ENCODE results near the gene RBMS3. TPM values are rescaled to one million over a fixed set of nuclear protein-coding genes. Genes with fewer than 3 reads are reported as not detected.

Gene RBMS3
- total RNA-seq, 5 donors from 2014 or later (not counting 1 experiment from before 2014, with no cell fraction given) = 0.62 to 2.9 (median 1.4) TPM

GRCh38 chr3:29410660-29411405, 130.0 kb downstream of the RBMS3 start:
- Histone ChIP-seq H3K9me3 (no peaks in the 10 kb centered on the region), H3K27me3 (replicated peaks in 1 of 2; ENCODE audit: control insufficient read depth in 2 of 2, extremely low read depth in 1 of 2, insufficient read depth in 2 of 2, low read length in 1 of 2) (no peaks in the 10 kb centered on the region), H3K4me3 (ENCODE audit: control insufficient read depth in 1 of 2, extremely low read depth in 1 of 2, low read length in 1 of 2) (no peak overlapping the region), H3K4me1 (ENCODE audit: control insufficient read depth in 1 of 2, extremely low read depth in 1 of 2, insufficient read depth in 2 of 2, low read length in 2 of 2) (no peaks in the 10 kb centered on the region), H3K27ac (ENCODE audit: low read length) (no peak overlapping the region), H3K36me3 (ENCODE audit: control insufficient read depth in 2 of 2, extremely low read depth in 1 of 2, insufficient read depth in 1 of 2, low read length in 1 of 2) (no peaks in the 10 kb centered on the region)
- Mint-ChIP-seq H3K27ac (no peak overlapping the region), H3K4me3 (no peak overlapping the region), H3K27me3 (no peaks in the 10 kb centered on the region), H3K9me3 (no peaks in the 10 kb centered on the region), H3K36me3 (no peaks in the 10 kb centered on the region), H3K4me1 (no peaks in the 10 kb centered on the region)
- ATAC-seq (replicated peaks in 1 of 4) = no peak
- CTCF ChIA-PET = no interaction called here
- WGBS (ENCODE audit: insufficient coverage) = no CpG with 5 or more reads among the region's 3 CpGs
- POLR2A ChIA-PET = no interaction called here
- no peak for DNase-seq

- Mint-ChIP-seq H3K27ac (no peak overlapping the region), H3K36me3 (no peaks in the 10 kb centered on the region), H3K27me3 (no peaks in the 10 kb centered on the region), H3K9me3 (no peaks in the 10 kb centered on the region), H3K4me1 (no peaks in the 10 kb centered on the region), H3K4me3 (no peak overlapping the region)
- CTCF ChIA-PET = no interaction called here
- no peak for ATAC-seq (replicated peaks in 1 of 4)
- POLR2A ChIA-PET = no interaction called here
- DNase-seq = no peak
- Histone ChIP-seq H3K27ac (ENCODE audit: low read length) (no peak overlapping the region), H3K36me3 (ENCODE audit: control insufficient read depth in 2 of 2, extremely low read depth in 1 of 2, insufficient read depth in 1 of 2, low read length in 1 of 2) (no peaks in the 10 kb centered on the region), H3K4me1 (ENCODE audit: control insufficient read depth in 1 of 2, extremely low read depth in 1 of 2, insufficient read depth in 2 of 2, low read length in 2 of 2) (no peaks in the 10 kb centered on the region), H3K4me3 (ENCODE audit: control insufficient read depth in 1 of 2, extremely low read depth in 1 of 2, low read length in 1 of 2) (no peak overlapping the region), H3K9me3 (no peaks in the 10 kb centered on the region), H3K27me3 (replicated peaks in 1 of 2; ENCODE audit: control insufficient read depth in 2 of 2, extremely low read depth in 1 of 2, insufficient read depth in 2 of 2, low read length in 1 of 2) (no peaks in the 10 kb centered on the region)
- WGBS (ENCODE audit: insufficient coverage) = no CpG with 5 or more reads among the region's 1 CpG
These were observed 131.2 kb downstream of the RBMS3 start for GRCh38 chr3:29412110-29412509.

GRCh38 chr3:29414468-29415224, 133.8 kb downstream of the RBMS3 start:
- Mint-ChIP-seq H3K9me3 (no peaks in the 10 kb centered on the region), H3K4me3 (no peak overlapping the region), H3K27me3 (no peaks in the 10 kb centered on the region), H3K27ac (no peak overlapping the region), H3K4me1 (no peaks in the 10 kb centered on the region), H3K36me3 (no peaks in the 10 kb centered on the region)
- no peaks in the 10 kb centered on the region for H3K4me1 ChIP-seq (ENCODE audit: control insufficient read depth in 1 of 2, extremely low read depth in 1 of 2, insufficient read depth in 2 of 2, low read length in 2 of 2)
- no peaks in the 10 kb centered on the region for H3K36me3 ChIP-seq (ENCODE audit: control insufficient read depth in 2 of 2, extremely low read depth in 1 of 2, insufficient read depth in 1 of 2, low read length in 1 of 2)
- CTCF ChIA-PET = no interaction called here
- DNase-seq = no peak
- POLR2A ChIA-PET = no interaction called here
- WGBS (ENCODE audit: insufficient coverage) = 90% methylated on average over 5 of the region's 11 CpGs
- ATAC-seq (replicated peaks in 1 of 4) = no peak
- no peaks in the 10 kb centered on the region for H3K27me3 ChIP-seq (replicated peaks in 1 of 2; ENCODE audit: control insufficient read depth in 2 of 2, extremely low read depth in 1 of 2, insufficient read depth in 2 of 2, low read length in 1 of 2)
- H3K4me3 ChIP-seq (ENCODE audit: control insufficient read depth in 1 of 2, extremely low read depth in 1 of 2, low read length in 1 of 2) = no peak overlapping the region
- H3K27ac ChIP-seq (ENCODE audit: low read length) = no peak overlapping the region
- H3K9me3 ChIP-seq = no peaks in the 10 kb centered on the region

GRCh38 chr3:29415482-29416223, 134.8 kb downstream of the RBMS3 start:
- no peaks in the 10 kb centered on the region for H3K9me3 ChIP-seq
- no peak overlapping the region for H3K4me3 Mint-ChIP-seq
- ATAC-seq (replicated peaks in 1 of 4) (no peak), DNase-seq (no peak)
- CTCF ChIA-PET = no interaction called here
- no peaks in the 10 kb centered on the region for H3K36me3 ChIP-seq (ENCODE audit: control insufficient read depth in 2 of 2, extremely low read depth in 1 of 2, insufficient read depth in 1 of 2, low read length in 1 of 2)
- H3K4me1 Mint-ChIP-seq = no peaks in the 10 kb centered on the region
- POLR2A ChIA-PET = no interaction called here
- no peaks in the 10 kb centered on the region for H3K27me3 ChIP-seq (replicated peaks in 1 of 2; ENCODE audit: control insufficient read depth in 2 of 2, extremely low read depth in 1 of 2, insufficient read depth in 2 of 2, low read length in 1 of 2)
- H3K27ac ChIP-seq (ENCODE audit: low read length) = no peak overlapping the region
- H3K4me3 ChIP-seq (ENCODE audit: control insufficient read depth in 1 of 2, extremely low read depth in 1 of 2, low read length in 1 of 2) = no peak overlapping the region
- no peak overlapping the region for H3K27ac Mint-ChIP-seq
- H3K4me1 ChIP-seq (ENCODE audit: control insufficient read depth in 1 of 2, extremely low read depth in 1 of 2, insufficient read depth in 2 of 2, low read length in 2 of 2) = no peaks in the 10 kb centered on the region
- WGBS (ENCODE audit: insufficient coverage) = 76% methylated on average over 2 of the region's 3 CpGs
- no peaks in the 10 kb centered on the region for H3K27me3 Mint-ChIP-seq
- no peaks in the 10 kb centered on the region for H3K36me3 Mint-ChIP-seq
- H3K9me3 Mint-ChIP-seq = no peaks in the 10 kb centered on the region

GRCh38 chr3:29416514-29416913, 135.6 kb downstream of the RBMS3 start:
- H3K4me3 Mint-ChIP-seq = no peak overlapping the region
- H3K4me3 ChIP-seq (ENCODE audit: control insufficient read depth in 1 of 2, extremely low read depth in 1 of 2, low read length in 1 of 2) = no peak overlapping the region
- ATAC-seq (replicated peaks in 1 of 4) (no peak), DNase-seq (no peak)
- no peaks in the 10 kb centered on the region for H3K9me3 Mint-ChIP-seq
- CTCF ChIA-PET = no interaction called here
- H3K4me1 ChIP-seq (ENCODE audit: control insufficient read depth in 1 of 2, extremely low read depth in 1 of 2, insufficient read depth in 2 of 2, low read length in 2 of 2) = no peaks in the 10 kb centered on the region
- no peaks in the 10 kb centered on the region for H3K9me3 ChIP-seq
- H3K27me3 ChIP-seq (replicated peaks in 1 of 2; ENCODE audit: control insufficient read depth in 2 of 2, extremely low read depth in 1 of 2, insufficient read depth in 2 of 2, low read length in 1 of 2) = no peaks in the 10 kb centered on the region
- POLR2A ChIA-PET = no interaction called here
- H3K36me3 ChIP-seq (ENCODE audit: control insufficient read depth in 2 of 2, extremely low read depth in 1 of 2, insufficient read depth in 1 of 2, low read length in 1 of 2) = no peaks in the 10 kb centered on the region
- no peak overlapping the region for H3K27ac ChIP-seq (ENCODE audit: low read length)
- H3K4me1 Mint-ChIP-seq = no peaks in the 10 kb centered on the region
- H3K36me3 Mint-ChIP-seq = no peaks in the 10 kb centered on the region
- no peaks in the 10 kb centered on the region for H3K27me3 Mint-ChIP-seq
- WGBS (ENCODE audit: insufficient coverage) = no CpG with 5 or more reads among the region's 2 CpGs
- no peak overlapping the region for H3K27ac Mint-ChIP-seq

GRCh38 chr3:29420106-29420505, 139.2 kb downstream of the RBMS3 start:
- DNase-seq (no peak), ATAC-seq (replicated peaks in 1 of 4) (no peak)
- H3K4me3 ChIP-seq (ENCODE audit: control insufficient read depth in 1 of 2, extremely low read depth in 1 of 2, low read length in 1 of 2) = no peak overlapping the region
- ChIA-PET CTCF (interaction anchor here in 1 of 2 donors (0.5 to 0.6 kb wide), 2 partner anchors 23 to 174 kb away, joined by 3 to 4 read pairs; no protein-coding TSS in a partner anchor), POLR2A (no interaction called here)
- Mint-ChIP-seq H3K9me3 (no peaks in the 10 kb centered on the region), H3K4me3 (no peak overlapping the region), H3K36me3 (no peaks in the 10 kb centered on the region), H3K27me3 (no peaks in the 10 kb centered on the region), H3K4me1 (no peaks in the 10 kb centered on the region), H3K27ac (no peak overlapping the region)
- H3K9me3 ChIP-seq = no peaks in the 10 kb centered on the region
- WGBS (ENCODE audit: insufficient coverage) = 100% methylated on average over 1 of the region's 6 CpGs
- no peak overlapping the region for H3K27ac ChIP-seq (ENCODE audit: low read length)
- H3K36me3 ChIP-seq (ENCODE audit: control insufficient read depth in 2 of 2, extremely low read depth in 1 of 2, insufficient read depth in 1 of 2, low read length in 1 of 2) = no peaks in the 10 kb centered on the region
- H3K27me3 ChIP-seq (replicated peaks in 1 of 2; ENCODE audit: control insufficient read depth in 2 of 2, extremely low read depth in 1 of 2, insufficient read depth in 2 of 2, low read length in 1 of 2) = no peaks in the 10 kb centered on the region
- H3K4me1 ChIP-seq (ENCODE audit: control insufficient read depth in 1 of 2, extremely low read depth in 1 of 2, insufficient read depth in 2 of 2, low read length in 2 of 2) = no peaks in the 10 kb centered on the region

All from T-cell (primary cell).